OCI-LY7 (cell line): ENCODE results near the gene DGKQ. TPM values are rescaled to one million over a fixed set of nuclear protein-coding genes. Genes with fewer than 3 reads are reported as not detected.
"Not testable (repeated sequence)": the region's sequence is repeated elsewhere in the genome, so short reads cannot be mapped to it uniquely, and the experiment has no call there.

Experiments
- BruUV-seq: library from RNA; stranded (reverse); fragments of 400-500 nt; replicated peaks from 2 replicates; lab custom pipeline; 2021; lab: Mats Ljungman, UMichigan
- CTCF ChIA-PET: fragments of 300-600 bp; sonication (Branson Sonifier 250); formaldehyde crosslinking; loops from one replicate; lab custom pipeline; 2022; ENCODE audit warnings: antibody characterized with exemption; ENCODE audit not compliant: unreplicated experiment; lab: Charles Lee
- POLR2A ChIA-PET: fragments of 300-600 bp; sonication (Branson Sonifier 250); formaldehyde crosslinking; loops from one replicate; lab custom pipeline; 2022; ENCODE audit warnings: antibody characterized with exemption; lab: Charles Lee
- DNase-seq: peaks from one replicate; pipeline ENCODE4 v3.0.0-alpha.2; 2015; ENCODE audit warnings: low spot score
- H2AFZ ChIP-seq: fragments of 200-600 bp; sonication (generic), shearing (Covaris generic); 2 replicates; pipeline ENCODE4 v1.6.1; 2014; ENCODE audit warnings: mild to moderate bottlenecking, antibody characterized with exemption, low read length, moderate library complexity
- H3K27ac ChIP-seq: fragments of 200-600 bp; sonication (generic); 2 replicates; pipeline ENCODE4 v1.5.1; 2014; ENCODE audit warnings: mixed run types, low read depth, mild to moderate bottlenecking, moderate library complexity, low read length, inconsistent platforms; ENCODE audit not compliant: poor library complexity, severe bottlenecking
- H3K36me3 ChIP-seq: fragments of 200-600 bp; sonication (generic); 2 replicates; pipeline ENCODE4 v1.6.1; 2014; ENCODE audit warnings: mild to moderate bottlenecking, antibody characterized with exemption, low read length, moderate library complexity, mixed read lengths; ENCODE audit not compliant: insufficient read depth
- H3K4me1 ChIP-seq: fragments of 200-600 bp; sonication (generic); 2 replicates; pipeline ENCODE4 v1.5.1; 2014; ENCODE audit warnings: mild to moderate bottlenecking, low read length; ENCODE audit not compliant: insufficient read depth, poor library complexity, severe bottlenecking
- H3K4me2 ChIP-seq: fragments of 200-600 bp; sonication (generic); 2 replicates; pipeline ENCODE4 v1.6.1; 2014; ENCODE audit warnings: mild to moderate bottlenecking, low read length
- H3K4me3 ChIP-seq: fragments of 200-600 bp; sonication (generic); 2 replicates; pipeline ENCODE4 v1.5.1; 2014; ENCODE audit warnings: mild to moderate bottlenecking, low read depth, low read length; ENCODE audit not compliant: poor library complexity, severe bottlenecking
- H3K79me2 ChIP-seq: fragments of 200-600 bp; sonication (generic); 2 replicates; pipeline ENCODE4 v1.6.1; 2016; ENCODE audit warnings: low read depth, mild to moderate bottlenecking, low read length, moderate library complexity, mixed read lengths; ENCODE audit not compliant: insufficient read depth
- H3K9me2 ChIP-seq: fragments of 200-600 bp; sonication (generic); 2 replicates; pipeline ENCODE4 v1.6.1; 2016; ENCODE audit warnings: mild to moderate bottlenecking, low read length, mixed read lengths; ENCODE audit not compliant: insufficient read depth
- H3K9me3 ChIP-seq: fragments of 200-600 bp; sonication (generic); 2 replicates; pipeline ENCODE4 v1.6.1; 2014; ENCODE audit warnings: mild to moderate bottlenecking, mixed run types, low read length, mixed read lengths
- H4K20me1 ChIP-seq: fragments of 200-600 bp; sonication (generic); 2 replicates; pipeline ENCODE4 v1.6.1; 2014; ENCODE audit warnings: mild to moderate bottlenecking, antibody characterized with exemption, low read length, moderate library complexity, mixed read lengths; ENCODE audit not compliant: insufficient read depth
- EZH2phosphoT487 ChIP-seq: fragments of 200-600 bp; sonication (generic); IDR thresholded peaks from 2 replicates; pipeline ENCODE4 v1.6.1; 2018; ENCODE audit warnings: low read depth, borderline replicate concordance, mild to moderate bottlenecking, mixed run types, antibody characterized with exemption, low read length, moderate library complexity, mixed read lengths
- intact Hi-C: fragments of 100-400 bp; cut with micrococcal nuclease; formaldehyde crosslinking; loops from one replicate; pipeline ENCODE4 v1.10.0; 2022; ENCODE audit not compliant: unreplicated experiment
- total RNA-seq, 2 experiments: library from RNA; depleted of rRNA in 1 of 2; stranded (reverse); fragments of >200 nt in 1 of 2; shearing (Covaris generic) in 1 of 2; gene quantifications; 2 replicates each; pipeline ENCODE4 v1.2.3, GENCODE V29; 2014 to 2022
- TF ChIP-seq, protein P1 (sequence below): fragments of 200-600 bp; sonication (generic); conservative IDR thresholded peaks from 2 replicates; pipeline ENCODE4 v1.5.1; 2014; ENCODE audit warnings: mild to moderate bottlenecking, antibody characterized with exemption, low read length, moderate library complexity, mixed read lengths

DGKQ gene
- total RNA-seq, 2 experiments from 2014 or later = 11.3 to 15.2 TPM

DNA sequence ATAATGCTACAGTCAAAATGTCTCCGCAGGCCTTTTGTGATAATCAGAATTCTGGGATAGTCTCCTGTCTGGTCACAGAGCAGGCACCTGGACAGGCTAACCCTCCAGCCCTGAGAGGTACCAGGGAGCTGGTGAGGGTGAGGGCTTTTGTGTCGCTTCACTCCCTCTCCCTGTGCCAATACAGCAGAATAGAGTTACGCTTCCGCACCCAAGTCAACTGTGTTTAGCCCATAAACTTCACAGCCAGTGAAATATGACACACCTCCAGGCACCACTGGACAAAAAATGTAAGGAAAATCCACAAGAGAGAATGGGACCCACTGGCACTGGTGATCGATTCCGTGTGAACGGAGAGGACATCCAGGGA lies 42.6 kb downstream of the DGKQ start:
- Histone ChIP-seq H4K20me1 (peaks cover 20% of the 10 kb centered on the region), H3K9me3 (no peaks in the 10 kb centered on the region), H3K9me2 (no peaks in the 10 kb centered on the region), H3K4me3 (peak overlapping the region; percentile 93), H3K27ac (no peak overlapping the region), H3K4me2 (peak overlapping the region; percentile 89), H3K79me2 (peaks cover 42% of the 10 kb centered on the region), H2AFZ (no peak overlapping the region), H3K36me3 (peaks cover 5% of the 10 kb centered on the region; the same call in 1 of the 2 replicates), H3K4me1 (peaks cover 43% of the 10 kb centered on the region)
- ChIA-PET CTCF (no interaction called here), POLR2A (interaction anchor here (1.9 kb wide), 1 partner anchor 9 kb away, joined by 5 read pairs; no protein-coding TSS in a partner anchor)
- intact Hi-C loops = no loop called here
- DNase-seq = no peak
- BruUV-seq = no TSS peak
- TF ChIP-seq, protein P1, sequence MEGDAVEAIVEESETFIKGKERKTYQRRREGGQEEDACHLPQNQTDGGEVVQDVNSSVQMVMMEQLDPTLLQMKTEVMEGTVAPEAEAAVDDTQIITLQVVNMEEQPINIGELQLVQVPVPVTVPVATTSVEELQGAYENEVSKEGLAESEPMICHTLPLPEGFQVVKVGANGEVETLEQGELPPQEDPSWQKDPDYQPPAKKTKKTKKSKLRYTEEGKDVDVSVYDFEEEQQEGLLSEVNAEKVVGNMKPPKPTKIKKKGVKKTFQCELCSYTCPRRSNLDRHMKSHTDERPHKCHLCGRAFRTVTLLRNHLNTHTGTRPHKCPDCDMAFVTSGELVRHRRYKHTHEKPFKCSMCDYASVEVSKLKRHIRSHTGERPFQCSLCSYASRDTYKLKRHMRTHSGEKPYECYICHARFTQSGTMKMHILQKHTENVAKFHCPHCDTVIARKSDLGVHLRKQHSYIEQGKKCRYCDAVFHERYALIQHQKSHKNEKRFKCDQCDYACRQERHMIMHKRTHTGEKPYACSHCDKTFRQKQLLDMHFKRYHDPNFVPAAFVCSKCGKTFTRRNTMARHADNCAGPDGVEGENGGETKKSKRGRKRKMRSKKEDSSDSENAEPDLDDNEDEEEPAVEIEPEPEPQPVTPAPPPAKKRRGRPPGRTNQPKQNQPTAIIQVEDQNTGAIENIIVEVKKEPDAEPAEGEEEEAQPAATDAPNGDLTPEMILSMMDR = no peak
- no peak for TF ChIP-seq EZH2phosphoT487

DNA sequence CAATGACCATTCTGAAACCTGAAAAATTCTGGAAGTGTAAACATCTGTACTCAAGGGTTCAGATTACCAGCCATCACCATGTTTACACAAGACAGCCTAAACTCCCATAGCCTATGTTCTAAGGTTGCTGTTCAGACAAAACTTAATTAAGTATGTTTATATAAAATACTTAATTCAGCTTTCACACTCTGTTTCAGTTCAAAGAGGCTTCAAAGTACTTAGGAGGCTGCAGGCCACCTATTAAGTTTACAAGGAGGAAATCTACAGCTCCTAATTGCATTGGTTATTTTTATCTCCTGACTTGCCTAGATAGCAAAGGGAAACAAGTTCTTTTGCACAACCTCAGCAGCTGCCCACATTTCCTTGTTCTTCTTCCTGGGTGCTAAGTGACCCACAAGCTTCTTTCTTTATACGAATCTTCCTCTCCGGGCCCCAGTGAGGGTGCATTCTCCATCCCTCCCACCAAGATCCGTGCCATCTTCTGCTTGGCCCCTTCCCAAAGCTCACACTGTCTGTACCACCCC lies 43.3 kb downstream of the DGKQ start:
- Histone ChIP-seq H2AFZ (no peak overlapping the region), H3K9me3 (no peaks in the 10 kb centered on the region), H3K4me3 (peak overlapping the region; percentile 93), H3K9me2 (no peaks in the 10 kb centered on the region), H3K4me2 (peak overlapping the region; percentile 89), H3K79me2 (peaks cover 49% of the 10 kb centered on the region), H3K4me1 (peaks cover 43% of the 10 kb centered on the region), H3K27ac (peak overlapping the region; percentile 20), H3K36me3 (peaks cover 5% of the 10 kb centered on the region; the same call in 1 of the 2 replicates), H4K20me1 (peaks cover 20% of the 10 kb centered on the region)
- no peak for TF ChIP-seq EZH2phosphoT487
- TF ChIP-seq, protein P1 = no peak
- no TSS peak for BruUV-seq
- peak; percentile 42 for DNase-seq
- ChIA-PET POLR2A (interaction anchor here (0.9 to 1.9 kb wide), 3 partner anchors 7 to 136 kb away, joined by 3 to 5 read pairs (median 4); no protein-coding TSS in a partner anchor), CTCF (no interaction called here)
- intact Hi-C loops = no loop called here

- Histone ChIP-seq H2AFZ (no peak overlapping the region), H3K4me2 (peak overlapping the region; percentile 89; the same call in 1 of the 2 replicates), H3K27ac (no peak overlapping the region), H4K20me1 (peaks cover 20% of the 10 kb centered on the region), H3K4me1 (peaks cover 46% of the 10 kb centered on the region), H3K36me3 (peaks cover 5% of the 10 kb centered on the region; the same call in 1 of the 2 replicates), H3K9me3 (no peaks in the 10 kb centered on the region), H3K9me2 (no peaks in the 10 kb centered on the region), H3K79me2 (peaks cover 58% of the 10 kb centered on the region), H3K4me3 (no peak overlapping the region)
- intact Hi-C loops = no loop called here
- ChIA-PET CTCF (no interaction called here), POLR2A (interaction anchor here (0.9 to 1.1 kb wide), 2 partner anchors 8 to 135 kb away, joined by 3 to 4 read pairs; no protein-coding TSS in a partner anchor)
- DNase-seq = no peak
- no TSS peak for BruUV-seq
- no peak for TF ChIP-seq EZH2phosphoT487
- TF ChIP-seq, protein P1 = no peak
These were observed 44.1 kb downstream of the DGKQ start for GRCh38 chr4:929096-929765.

DNA sequence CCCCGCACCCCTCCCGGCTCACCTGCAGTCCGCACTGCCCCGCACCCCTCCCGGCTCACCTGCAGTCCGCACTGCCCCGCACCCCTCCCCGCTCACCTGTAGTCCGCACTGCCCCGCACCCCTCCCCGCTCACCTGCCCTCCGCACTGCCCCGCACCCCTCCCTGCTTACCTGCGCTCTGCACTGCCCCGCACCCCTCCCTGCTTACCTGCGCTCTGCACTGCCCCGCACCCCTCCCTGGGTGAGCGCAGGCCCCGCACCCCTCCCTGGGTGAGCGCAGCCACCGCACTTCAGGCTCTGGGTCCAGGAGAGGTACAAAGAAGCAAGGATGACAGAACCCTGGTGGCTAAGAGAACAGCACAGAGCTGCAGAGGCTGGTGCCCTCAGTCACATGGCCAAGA lies 45.8 kb downstream of the DGKQ start:
- H2AFZ ChIP-seq, POLR2A ChIA-PET, intact Hi-C loops, H3K9me2 ChIP-seq, CTCF ChIA-PET, H3K4me3 ChIP-seq, H3K9me3 ChIP-seq, H3K36me3 ChIP-seq, H3K27ac ChIP-seq, DNase-seq, H3K4me2 ChIP-seq, BruUV-seq: not testable (repeated sequence)
- H3K4me1 ChIP-seq = peaks cover 57% of the 10 kb centered on the region
- H4K20me1 ChIP-seq = peaks cover 20% of the 10 kb centered on the region
- H3K79me2 ChIP-seq = peaks cover 73% of the 10 kb centered on the region
